Osteoblast (primary cell): ENCODE results near the gene FARP1. TPM values are rescaled to one million over a fixed set of nuclear protein-coding genes. Genes with fewer than 3 reads are reported as not detected.
A peak's percentile ranks its signal among the peaks of the same experiment; 100 is the strongest.

Source experiments
- DNase-seq: peaks from one replicate; pipeline ENCODE4 v3.0.0; 2011; ENCODE audit warnings: low spot score, mixed read lengths; ENCODE audit not compliant: insufficient read length; ENCODE audit errors: missing footprints
- H2AFZ ChIP-seq: 2 replicates; pipeline ENCODE4 v1.6.0; 2011; ENCODE audit warnings: mild to moderate bottlenecking, low read length
- H3K27ac ChIP-seq: 2 replicates; pipeline ENCODE4 v1.5.1; 2011; ENCODE audit warnings: mild to moderate bottlenecking, low read depth, low read length, moderate library complexity
- H3K27me3 ChIP-seq: 2 replicates; pipeline ENCODE4 v1.6.0; 2012; ENCODE audit warnings: mild to moderate bottlenecking, control low read depth, inconsistent platforms, low read length, moderate library complexity; ENCODE audit not compliant: insufficient read depth
- H3K36me3 ChIP-seq: 2 replicates; pipeline ENCODE4 v1.5.1; 2011; ENCODE audit warnings: mild to moderate bottlenecking, low read length, control low read depth, moderate library complexity; ENCODE audit not compliant: insufficient read depth
- H3K4me1 ChIP-seq: 2 replicates; pipeline ENCODE4 v1.5.1; 2011; ENCODE audit warnings: mild to moderate bottlenecking, low read length, control low read depth, moderate library complexity; ENCODE audit not compliant: insufficient read depth
- H3K4me2 ChIP-seq: 2 replicates; pipeline ENCODE4 v1.6.0; 2011; ENCODE audit warnings: mild to moderate bottlenecking, low read length; ENCODE audit not compliant: insufficient read depth
- H3K4me3 ChIP-seq: fragments of 200-600 bp; sonication (generic); 3 replicates; pipeline ENCODE4 v1.5.1; 2012; ENCODE audit warnings: mild to moderate bottlenecking, low read length, inconsistent platforms; ENCODE audit not compliant: insufficient read depth
- H3K79me2 ChIP-seq: 2 replicates; pipeline ENCODE4 v1.6.0; 2012; ENCODE audit warnings: mild to moderate bottlenecking, low read length, control low read depth, inconsistent platforms; ENCODE audit not compliant: insufficient read depth
- H3K9me3 ChIP-seq: 2 replicates; pipeline ENCODE4 v1.5.1; 2011; ENCODE audit warnings: low read depth, low read length, control low read depth
- H4K20me1 ChIP-seq: 2 replicates; pipeline ENCODE4 v1.6.0; 2012; ENCODE audit warnings: mild to moderate bottlenecking, low read length, control low read depth; ENCODE audit not compliant: insufficient read depth
- total RNA-seq: library from RNA; depleted of rRNA; stranded (reverse); fragments of >200 nt; gene quantifications from 2 replicates; pipeline ENCODE4 v1.2.3, GENCODE V29; 2012
- TF ChIP-seq, protein P1 (sequence below): IDR thresholded peaks from 2 replicates; pipeline ENCODE4 v1.5.1; 2011; ENCODE audit warnings: mild to moderate bottlenecking, low read depth, low read length, moderate library complexity; ENCODE audit errors: extremely low read depth

FARP1 gene
- total RNA-seq, 1 donor: 36.2 TPM

DNA sequence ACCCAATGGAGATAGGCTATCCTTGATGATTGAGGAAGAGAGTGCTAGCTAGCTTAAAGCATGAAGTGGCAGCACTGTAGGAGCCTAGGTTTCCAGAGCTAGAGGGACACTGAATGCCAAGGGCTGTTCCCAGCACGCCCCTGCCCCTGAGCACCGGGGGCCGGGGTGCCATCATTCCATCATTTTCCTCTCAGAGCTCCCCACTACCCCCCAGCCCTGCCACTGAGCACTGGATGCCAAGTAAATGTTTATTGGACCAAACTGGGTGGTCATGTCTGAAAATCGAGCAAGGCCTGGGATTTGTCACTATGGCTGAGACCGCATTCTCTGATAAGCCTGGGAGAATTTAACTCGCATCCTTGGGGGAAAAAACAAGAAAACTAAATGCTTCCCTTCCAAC, 291.2 kb downstream of the FARP1 start:
- Histone ChIP-seq H2AFZ (no peak overlapping the region), H3K9me3 (no peaks in the 10 kb centered on the region), H3K4me3 (no peak overlapping the region), H3K36me3 (peaks cover 38% of the 10 kb centered on the region), H3K4me2 (no peak overlapping the region), H3K27ac (no peak overlapping the region), H3K27me3 (no peaks in the 10 kb centered on the region), H4K20me1 (no peaks in the 10 kb centered on the region), H3K4me1 (no peaks in the 10 kb centered on the region), H3K79me2 (no peaks in the 10 kb centered on the region)
- TF ChIP-seq, protein P1, sequence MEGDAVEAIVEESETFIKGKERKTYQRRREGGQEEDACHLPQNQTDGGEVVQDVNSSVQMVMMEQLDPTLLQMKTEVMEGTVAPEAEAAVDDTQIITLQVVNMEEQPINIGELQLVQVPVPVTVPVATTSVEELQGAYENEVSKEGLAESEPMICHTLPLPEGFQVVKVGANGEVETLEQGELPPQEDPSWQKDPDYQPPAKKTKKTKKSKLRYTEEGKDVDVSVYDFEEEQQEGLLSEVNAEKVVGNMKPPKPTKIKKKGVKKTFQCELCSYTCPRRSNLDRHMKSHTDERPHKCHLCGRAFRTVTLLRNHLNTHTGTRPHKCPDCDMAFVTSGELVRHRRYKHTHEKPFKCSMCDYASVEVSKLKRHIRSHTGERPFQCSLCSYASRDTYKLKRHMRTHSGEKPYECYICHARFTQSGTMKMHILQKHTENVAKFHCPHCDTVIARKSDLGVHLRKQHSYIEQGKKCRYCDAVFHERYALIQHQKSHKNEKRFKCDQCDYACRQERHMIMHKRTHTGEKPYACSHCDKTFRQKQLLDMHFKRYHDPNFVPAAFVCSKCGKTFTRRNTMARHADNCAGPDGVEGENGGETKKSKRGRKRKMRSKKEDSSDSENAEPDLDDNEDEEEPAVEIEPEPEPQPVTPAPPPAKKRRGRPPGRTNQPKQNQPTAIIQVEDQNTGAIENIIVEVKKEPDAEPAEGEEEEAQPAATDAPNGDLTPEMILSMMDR: no peak
- peak; percentile 44 for DNase-seq

DNA sequence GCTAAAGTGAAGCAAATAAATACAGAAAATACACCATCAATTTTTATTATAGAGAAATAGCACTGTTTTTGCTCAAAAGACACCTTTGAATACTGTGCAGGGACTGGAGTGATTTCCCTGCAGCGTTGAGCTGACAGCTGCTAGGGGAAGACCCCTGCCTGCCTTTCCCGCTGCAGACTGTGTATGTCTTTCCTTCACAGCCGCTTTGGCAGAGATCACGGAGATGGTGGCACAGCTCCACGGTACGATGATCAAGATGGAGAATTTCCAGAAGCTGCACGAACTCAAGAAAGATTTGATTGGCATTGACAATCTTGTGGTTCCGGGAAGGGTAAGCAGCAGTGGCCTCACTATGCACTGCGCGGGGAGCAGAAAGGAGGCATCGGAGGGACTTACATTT, 292.5 kb downstream of the FARP1 start:
- Histone ChIP-seq H3K27me3 (no peaks in the 10 kb centered on the region), H3K36me3 (peaks cover 50% of the 10 kb centered on the region), H4K20me1 (no peaks in the 10 kb centered on the region), H3K79me2 (no peaks in the 10 kb centered on the region), H3K9me3 (no peaks in the 10 kb centered on the region), H3K4me2 (no peak overlapping the region), H3K27ac (no peak overlapping the region), H3K4me3 (no peak overlapping the region), H3K4me1 (no peaks in the 10 kb centered on the region), H2AFZ (no peak overlapping the region)
- TF ChIP-seq, protein P1: no peak
- DNase-seq: peak; percentile 6

DNA sequence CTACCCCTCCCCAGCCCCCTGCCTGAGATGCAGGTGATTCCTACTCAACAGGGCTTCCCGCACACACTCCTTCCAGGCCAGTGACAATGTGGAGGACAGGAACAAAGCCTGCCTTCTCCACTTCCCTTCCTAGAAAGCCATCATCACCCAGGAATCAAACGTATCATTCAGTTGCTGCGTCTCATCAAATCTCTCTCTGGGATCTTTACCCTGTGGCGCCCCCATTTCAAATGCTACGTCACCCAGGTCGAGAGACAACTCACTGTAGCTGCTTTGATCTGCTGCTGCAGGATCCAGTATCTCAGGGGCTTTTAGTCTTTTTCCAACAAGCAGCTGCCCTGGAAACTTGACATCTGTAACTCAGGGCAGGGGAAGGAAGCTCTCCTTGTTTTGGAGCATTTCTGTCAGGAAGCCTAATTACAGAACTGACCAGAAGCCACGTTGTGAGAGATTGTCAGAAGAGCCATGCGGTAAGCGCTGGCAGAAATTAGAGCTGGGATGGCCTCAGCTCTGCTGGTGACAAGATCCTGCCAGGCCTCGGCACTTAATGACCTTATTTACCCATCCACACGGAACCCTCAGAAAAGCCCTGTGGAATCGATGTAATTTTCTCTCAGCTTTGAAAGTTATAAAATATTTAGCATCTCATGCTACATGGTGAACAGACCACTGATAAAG, 293.5 kb downstream of the FARP1 start:
- TF ChIP-seq, protein P1: no peak
- H3K79me2 ChIP-seq: no peaks in the 10 kb centered on the region

DNA sequence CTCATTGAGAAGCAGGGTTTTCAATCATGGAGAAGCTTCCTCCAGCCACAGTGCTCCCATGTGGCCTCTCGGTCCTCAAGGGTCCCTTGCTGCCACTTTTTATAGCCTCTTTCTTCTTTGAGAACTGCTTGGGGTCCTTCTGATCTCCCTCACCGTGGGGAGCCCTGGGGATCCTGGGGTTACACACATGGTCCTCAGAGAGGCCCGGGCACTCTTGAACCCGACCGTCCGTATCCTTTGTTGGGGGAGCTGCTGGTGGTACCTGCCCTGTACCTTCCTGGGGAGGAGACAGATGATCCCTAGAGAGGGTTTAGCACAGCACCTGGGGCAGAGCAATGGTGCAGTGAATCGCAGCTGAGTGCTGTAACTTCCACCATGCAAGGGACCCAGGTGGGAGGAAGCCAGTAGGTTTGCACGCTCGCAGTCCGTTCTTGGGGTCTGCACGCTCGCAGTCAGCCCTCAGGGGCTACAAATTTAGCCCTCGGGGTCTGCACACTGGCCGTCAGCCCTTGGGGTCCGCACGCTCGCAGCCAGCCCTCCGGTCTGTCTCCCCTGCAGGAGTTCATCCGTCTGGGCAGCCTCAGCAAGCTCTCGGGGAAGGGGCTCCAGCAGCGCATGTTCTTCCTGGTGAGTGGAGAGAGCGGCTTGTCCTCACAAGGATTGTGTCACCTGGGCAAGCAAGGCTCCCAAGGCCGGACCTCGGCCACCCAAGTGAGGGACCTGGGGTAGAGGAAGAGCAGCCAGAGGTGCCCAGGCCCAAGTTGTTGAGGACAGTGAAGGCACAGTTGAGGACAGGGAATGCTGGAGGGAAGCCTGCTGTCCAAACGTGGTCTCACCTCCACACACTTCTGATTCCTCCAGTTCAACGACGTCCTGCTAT, 295.6 kb downstream of the FARP1 start:
- peaks cover 5% of the 10 kb centered on the region for H3K4me1 ChIP-seq
- no peak overlapping the region for H2AFZ ChIP-seq
- peaks cover 46% of the 10 kb centered on the region for H3K36me3 ChIP-seq
- no peaks in the 10 kb centered on the region for H4K20me1 ChIP-seq
- H3K27ac ChIP-seq: no peak overlapping the region
- no peaks in the 10 kb centered on the region for H3K9me3 ChIP-seq
- no peaks in the 10 kb centered on the region for H3K79me2 ChIP-seq
- no peak for DNase-seq
- H3K4me3 ChIP-seq: no peak overlapping the region
- no peak overlapping the region for H3K4me2 ChIP-seq
- no peaks in the 10 kb centered on the region for H3K27me3 ChIP-seq
- TF ChIP-seq, protein P1: no peak

More for the DNA sequence above, 293.5 kb downstream of the FARP1 start:
- no peak overlapping the region for H3K4me2 ChIP-seq
- no peak overlapping the region for H3K27ac ChIP-seq
- no peaks in the 10 kb centered on the region for H3K27me3 ChIP-seq
- no peaks in the 10 kb centered on the region for H3K4me1 ChIP-seq
- H3K36me3 ChIP-seq: peaks cover 51% of the 10 kb centered on the region
- no peak overlapping the region for H2AFZ ChIP-seq
- DNase-seq: peak; percentile 13
- H3K9me3 ChIP-seq: no peaks in the 10 kb centered on the region
- no peak overlapping the region for H3K4me3 ChIP-seq
- no peaks in the 10 kb centered on the region for H4K20me1 ChIP-seq
